IPS-18c (cell line): Measurements from ENCODE around the gene PDE10A.
A peak's percentile ranks its signal among the peaks of the same experiment; 100 is the strongest.

Experiments used
- H3K4me3 ChIP-seq: 2 replicates; pipeline ENCODE4 v1.7.0; 2013; ENCODE audit warnings: low read depth, mild to moderate bottlenecking, low read length, moderate library complexity; ENCODE audit not compliant: insufficient read depth
- H3K9me3 ChIP-seq: one replicate; pipeline ENCODE4 v1.6.1; 2013; ENCODE audit warnings: mild to moderate bottlenecking, low read length, moderate library complexity; ENCODE audit not compliant: control insufficient read depth, insufficient read depth

The PDE10A gene

DNA sequence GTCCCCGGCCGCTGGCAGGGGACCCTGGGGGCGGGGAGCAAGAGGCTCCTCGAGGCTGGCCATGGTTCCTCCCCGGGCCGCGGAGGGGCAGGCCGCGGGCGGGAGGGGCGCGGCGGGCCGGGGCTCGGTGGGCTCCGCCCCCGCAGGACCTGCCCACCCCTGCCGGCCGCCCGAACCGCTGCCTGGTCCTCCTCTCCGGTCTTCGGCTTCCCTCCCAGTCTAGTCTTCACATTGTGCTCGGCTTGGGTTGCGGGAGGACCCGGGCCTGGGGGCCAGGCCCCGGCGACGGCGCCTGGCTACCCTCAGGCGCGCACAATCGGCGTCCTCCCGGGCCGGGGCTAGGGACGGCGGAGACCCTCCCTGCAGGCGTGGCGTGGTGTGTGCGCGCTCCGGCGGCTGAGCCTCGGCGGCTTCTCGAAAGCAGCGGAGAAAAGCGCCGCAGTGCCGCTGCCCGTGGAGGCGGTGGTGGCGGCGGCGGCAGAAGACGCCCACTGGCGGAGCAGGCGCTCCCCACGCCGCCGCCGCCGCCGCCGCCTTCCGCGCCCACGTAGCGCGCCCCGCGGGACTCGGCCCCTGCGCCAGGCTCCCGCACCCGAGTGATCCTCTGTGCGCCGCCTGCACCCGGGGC lies at the start of gene PDE10A:
PDE10A (minus strand) TSS at position 493 of the 628 bp plus-strand sequence; CDS start at position 63, 430 bp downstream.
- peaks cover 2% of the 10 kb centered on the region for H3K9me3 ChIP-seq
- H3K4me3 ChIP-seq: peak within 1 kb of the TSS; percentile 66

DNA sequence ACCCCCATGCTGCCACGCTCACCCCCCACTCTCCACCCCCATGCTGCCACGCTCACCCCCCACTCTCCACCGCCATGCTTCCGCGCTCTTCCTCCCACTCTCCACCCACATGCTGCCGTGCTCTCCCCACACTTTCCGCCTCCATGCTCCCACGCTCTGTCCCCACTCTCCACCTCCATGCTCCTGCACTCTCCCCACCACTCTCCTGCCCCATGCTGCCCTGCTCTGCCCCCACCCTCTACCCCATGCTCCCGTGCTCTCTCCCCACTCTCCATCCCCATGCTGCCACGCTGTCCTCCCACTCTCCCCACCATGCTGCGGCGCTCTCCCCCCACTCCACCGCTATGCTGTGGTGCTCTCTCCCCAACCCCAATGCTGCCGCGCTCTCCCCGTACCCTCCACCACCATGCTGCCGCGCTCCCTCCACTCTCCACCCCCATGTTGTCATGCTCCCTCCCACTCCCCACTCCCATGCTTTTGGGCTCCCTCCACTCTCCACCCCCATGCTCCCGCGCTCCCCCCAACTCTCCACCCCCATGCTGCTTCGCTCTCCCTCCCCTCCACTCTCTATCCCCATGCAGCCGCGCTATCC lies 46.0 kb upstream of the PDE10A start:
- Histone ChIP-seq H3K4me3 (no peak overlapping the region), H3K9me3 (no peaks in the 10 kb centered on the region)

DNA sequence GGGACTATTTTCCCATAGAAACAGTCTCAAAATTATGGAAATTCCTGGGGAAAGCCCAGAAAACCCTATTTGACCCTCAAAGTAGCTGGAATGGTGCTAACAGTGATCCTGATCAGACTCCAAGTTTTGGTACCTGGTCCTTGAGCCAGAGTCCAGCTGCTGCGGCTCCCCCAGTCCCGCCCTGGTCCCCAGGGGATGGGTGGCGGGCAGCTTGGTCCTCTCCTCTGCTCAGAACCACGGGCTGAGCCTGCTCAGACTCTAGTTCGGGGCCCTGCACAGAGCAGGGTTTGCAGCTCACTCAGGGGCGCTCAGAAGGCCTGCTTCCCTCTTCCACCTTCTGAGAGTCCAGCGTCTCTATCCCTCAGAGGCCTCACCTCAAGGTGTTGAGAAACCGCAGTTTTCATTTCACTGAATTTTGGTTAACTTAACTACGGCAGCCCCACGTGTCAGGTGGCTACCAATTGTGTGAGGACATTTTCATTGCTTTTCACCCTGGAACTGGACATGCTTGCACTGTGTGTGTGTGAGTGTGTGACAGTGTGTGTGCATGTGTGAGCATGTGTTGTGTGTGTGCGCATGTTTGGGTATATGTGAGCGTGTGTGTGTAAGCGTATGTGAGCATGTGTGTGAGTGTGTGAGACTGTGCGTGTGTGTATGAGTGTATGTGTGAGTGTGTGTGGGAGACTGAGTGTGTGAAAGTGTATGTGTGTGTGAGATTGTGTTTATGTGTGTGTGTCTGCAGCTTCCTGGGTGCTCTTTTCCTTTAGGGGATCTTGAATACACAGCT lies 44.2 kb upstream of the PDE10A start:
- Histone ChIP-seq H3K9me3 (no peaks in the 10 kb centered on the region), H3K4me3 (no peak overlapping the region)

DNA sequence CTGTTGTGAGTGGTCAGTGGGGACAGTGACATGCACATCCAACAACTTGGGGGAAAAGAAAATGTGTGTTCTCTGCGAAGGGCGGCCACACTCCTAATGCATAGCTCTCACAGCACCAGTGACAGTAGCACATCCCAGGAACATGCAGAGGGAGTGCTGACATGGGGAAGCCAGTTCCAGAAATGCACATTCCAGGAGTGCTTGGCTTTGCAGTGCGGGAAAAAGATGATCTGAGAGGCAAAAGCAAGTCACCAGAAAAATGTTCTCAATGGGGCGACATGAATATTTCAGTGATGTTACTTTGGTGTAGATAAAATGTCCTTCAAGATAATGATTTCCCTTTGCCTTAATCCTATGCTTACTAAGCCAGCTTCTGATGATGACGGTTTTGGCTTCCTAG lies 42.9 kb upstream of the PDE10A start:
- Histone ChIP-seq H3K9me3 (no peaks in the 10 kb centered on the region), H3K4me3 (no peak overlapping the region)

DNA sequence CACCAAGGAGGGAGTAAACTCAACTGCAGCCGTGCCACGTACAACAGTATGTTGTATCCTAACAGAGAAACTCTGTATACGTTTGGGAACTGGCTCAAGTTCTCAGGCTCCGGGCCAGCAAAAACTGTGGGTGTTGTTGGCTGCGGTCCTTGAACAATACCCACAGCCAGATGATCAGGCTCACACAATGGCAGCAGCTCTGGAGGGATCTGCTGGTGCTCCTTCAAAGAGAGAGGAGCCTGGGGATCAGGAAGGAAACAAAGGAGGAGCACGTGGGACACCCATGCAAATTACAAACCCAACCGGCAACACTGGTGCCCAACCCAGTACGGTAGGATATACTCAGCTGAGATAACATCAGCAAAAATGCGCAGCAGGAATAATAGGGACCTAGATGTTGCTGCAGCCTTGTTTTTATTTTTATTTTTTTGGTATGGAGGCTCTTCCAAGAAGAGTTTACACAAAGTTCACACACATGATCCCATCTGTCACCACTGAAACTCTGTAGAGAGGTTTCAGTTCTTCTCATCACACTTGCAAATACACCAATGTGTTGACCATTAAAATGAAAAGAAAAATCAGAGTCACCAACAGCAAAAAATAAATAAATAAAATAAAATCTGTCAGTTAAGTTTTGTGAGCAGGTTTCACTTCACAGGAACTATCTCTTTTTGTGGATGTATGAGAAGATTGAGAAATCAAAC lies 41.2 kb upstream of the PDE10A start:
- H3K9me3 ChIP-seq: no peaks in the 10 kb centered on the region
- H3K4me3 ChIP-seq: no peak overlapping the region

DNA sequence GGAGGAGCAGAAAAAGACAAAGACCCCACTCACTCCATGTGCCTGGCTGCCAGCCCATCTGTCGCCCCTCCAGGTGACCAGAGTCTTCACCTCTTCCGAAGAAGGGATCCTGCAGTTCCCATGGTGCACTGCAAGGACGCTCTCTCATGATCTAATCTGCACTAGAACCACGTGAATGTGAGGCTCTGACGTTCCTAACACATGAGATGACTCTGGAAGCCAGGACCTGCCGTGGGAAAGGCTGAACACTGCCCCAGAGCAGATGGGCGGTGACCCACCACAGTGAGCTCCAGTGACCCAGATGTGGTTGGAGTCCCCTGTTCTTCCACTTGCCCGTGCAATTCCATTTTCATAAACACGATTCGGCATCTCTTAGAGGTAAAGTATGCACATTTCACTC lies 39.6 kb upstream of the PDE10A start:
- H3K9me3 ChIP-seq: no peaks in the 10 kb centered on the region

DNA sequence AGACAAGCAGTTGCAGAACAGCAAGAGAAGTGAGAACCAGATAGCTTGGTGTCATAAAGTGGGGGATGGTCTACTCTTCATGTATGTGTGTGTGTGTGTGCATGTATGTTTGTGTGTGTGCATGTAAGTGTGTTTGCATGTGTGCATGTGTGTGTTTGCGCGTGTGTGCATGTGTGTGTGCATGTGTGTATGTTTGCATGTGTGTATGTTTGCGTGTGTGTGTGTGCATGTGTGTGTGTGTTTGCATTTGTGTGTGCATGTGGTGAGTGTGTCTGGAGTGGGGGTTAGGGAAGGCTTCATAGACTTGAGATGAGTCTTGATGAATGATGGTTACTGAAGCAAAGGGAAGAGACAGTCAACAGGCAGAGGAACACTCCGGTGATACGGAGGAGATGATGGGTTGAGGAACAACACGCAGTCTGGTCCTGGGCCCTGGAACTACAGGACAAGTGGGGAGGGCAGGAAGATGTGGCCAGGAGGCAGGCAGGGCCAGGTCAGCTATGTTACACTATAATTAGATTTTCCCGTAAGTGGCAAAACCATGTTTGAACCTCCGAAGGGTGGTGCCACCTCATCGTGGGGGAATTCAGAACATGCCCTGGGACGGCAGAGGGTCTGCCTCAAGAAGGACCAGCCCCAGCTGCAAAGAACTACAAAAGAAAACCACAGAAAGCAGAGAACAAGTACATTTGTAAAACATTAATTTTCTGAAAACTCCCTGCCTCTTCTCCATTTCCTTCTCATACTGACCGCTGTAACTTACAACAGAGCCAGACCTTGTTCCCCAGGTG lies 38.7 kb upstream of the PDE10A start:
- Histone ChIP-seq H3K9me3 (no peaks in the 10 kb centered on the region), H3K4me3 (no peak overlapping the region)

More for the DNA sequence above, 39.6 kb upstream of the PDE10A start:
- no peak overlapping the region for H3K4me3 ChIP-seq

DNA sequence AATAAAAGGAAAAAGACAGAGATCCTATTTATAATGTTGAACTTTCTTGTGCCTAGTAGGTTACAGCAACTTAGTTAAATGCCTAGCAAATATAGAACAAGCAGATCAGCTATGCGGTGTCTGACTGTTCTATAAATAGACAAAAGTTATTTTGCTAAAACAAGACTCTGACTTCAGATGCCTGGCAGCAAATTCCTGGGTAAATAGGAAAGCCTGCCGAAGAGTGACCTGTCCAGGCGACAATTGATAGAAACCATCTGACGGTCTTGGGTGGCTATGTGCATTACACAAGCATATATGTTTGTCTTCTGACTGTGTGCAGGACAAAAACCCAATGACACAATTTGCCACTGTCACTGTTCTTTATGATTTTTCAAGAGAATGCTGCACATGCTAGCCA lies 38.0 kb upstream of the PDE10A start:
- Histone ChIP-seq H3K4me3 (no peak overlapping the region), H3K9me3 (no peaks in the 10 kb centered on the region)

DNA sequence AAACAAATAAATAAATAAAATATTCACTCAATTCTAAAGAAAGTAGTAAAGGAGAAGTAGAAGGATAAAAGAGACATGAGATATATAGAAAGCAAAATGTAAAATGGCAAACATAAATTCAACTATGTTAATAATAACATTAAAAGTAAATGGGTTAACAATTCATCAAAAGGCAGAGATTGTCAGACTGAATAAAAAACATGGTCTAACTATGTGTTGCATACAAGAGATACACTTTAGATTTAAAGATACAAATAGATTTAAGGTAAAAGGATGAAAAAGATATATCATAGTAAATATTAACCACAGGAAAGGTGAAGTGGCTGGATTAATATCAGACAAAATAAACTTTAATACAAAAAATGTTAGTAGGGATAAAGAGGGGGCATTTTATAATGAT lies 35.8 kb upstream of the PDE10A start:
- Histone ChIP-seq H3K9me3 (peaks cover 3% of the 10 kb centered on the region), H3K4me3 (no peak overlapping the region)

DNA sequence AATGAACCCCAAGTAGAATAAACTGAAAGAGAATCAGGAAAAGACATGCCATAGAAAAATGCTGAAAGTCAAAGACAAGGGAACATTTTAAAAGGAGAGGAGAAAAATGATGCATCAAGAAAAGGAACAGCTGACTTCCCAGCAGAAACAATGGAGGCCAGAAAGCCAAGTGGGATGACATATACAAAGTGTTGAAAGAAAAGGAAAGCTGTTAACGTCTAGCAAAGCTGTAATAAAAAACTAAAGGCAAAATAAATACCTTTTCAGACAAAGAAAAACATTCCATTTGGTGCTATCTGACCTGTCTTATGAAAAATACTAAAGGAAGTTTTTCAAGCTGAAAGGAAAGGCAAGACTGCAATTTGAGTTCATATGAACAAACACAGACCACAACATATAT lies 34.1 kb upstream of the PDE10A start:
- H3K4me3 ChIP-seq: no peak overlapping the region
- H3K9me3 ChIP-seq: peaks cover 3% of the 10 kb centered on the region

DNA sequence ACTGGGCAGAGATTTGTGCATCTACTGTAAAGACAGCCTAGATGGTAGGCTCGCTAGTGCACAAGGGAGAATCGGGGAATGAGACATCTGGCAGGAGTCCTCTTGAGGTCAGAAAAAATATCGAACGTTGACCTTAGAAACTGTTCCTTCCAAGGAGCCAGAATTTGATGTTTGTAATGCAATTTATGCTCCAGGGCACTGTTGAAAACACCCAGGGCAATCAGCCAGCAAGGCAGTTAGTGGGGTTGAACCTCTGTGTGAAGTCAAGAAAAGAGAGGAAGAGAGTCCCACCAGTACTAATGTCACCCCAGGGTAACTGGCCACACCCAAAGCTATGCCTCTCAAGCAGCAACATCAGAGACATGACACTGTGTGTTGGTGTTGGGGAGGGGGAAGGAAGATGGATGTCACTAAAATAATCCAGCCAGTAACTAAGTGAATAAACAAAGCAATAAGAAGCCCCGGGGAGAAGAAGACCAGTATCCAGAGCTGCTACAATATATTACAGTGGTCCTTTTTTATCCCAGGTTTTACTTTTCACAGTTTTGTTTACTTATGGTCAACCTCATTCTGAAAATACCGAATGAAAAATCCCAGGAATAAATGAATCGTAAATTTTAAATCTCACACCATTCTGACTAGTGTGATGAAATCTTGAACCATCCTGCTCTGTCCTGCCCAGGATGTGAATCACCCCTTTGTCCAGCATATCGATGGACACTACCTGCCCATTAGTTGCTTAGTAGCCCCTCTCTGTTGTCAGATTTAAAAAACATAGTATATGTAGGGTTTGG lies 32.9 kb upstream of the PDE10A start:
- H3K4me3 ChIP-seq: no peak overlapping the region
- peaks cover 3% of the 10 kb centered on the region for H3K9me3 ChIP-seq

DNA sequence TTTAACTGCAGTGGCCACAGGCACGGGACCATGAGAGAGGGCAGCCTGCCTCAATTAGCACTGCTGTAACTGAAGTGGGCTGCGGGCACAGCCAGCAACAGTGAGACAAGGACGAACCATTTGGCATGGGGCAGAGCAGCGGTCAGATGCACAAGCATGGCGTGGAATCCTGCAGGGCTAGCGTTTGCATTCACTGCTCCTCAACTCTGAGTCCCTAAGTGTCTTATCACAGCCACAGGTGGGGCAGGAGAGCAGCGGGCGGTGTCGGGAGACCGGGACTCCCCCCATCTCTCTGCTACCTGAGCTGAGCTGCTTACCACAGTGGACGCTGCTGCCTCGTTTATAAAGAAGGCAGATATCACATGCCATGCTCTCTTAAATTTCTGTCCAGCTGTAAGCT lies 31.3 kb upstream of the PDE10A start:
- Histone ChIP-seq H3K4me3 (no peak overlapping the region), H3K9me3 (peaks cover 3% of the 10 kb centered on the region)

DNA sequence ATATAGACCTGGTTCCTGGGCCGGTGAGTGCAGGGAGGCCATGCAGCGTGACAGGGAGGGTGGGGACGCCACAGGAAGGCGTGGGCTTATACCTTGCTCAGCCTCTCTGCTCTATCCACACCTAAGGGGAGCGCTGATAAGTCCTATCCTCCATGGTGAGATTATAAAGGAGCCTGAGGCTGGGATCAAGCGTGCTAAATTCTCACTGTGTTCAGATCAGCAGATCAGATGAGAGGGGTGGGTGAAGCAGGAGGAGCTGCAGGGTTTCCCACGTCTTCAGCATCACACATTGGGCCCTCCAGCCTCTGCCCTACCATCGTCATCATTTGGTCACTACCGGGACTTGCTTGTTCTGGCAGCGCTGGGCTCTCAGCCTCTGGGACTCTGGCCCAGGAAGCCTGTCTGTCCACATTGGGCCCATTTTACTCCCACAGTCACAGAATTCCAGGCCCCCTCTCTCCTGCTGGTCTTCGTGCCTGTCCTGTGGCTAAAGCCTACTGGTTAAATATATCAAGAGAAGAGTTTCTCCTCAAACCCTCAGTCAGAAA lies 29.1 kb upstream of the PDE10A start:
- no peak overlapping the region for H3K4me3 ChIP-seq
- peaks cover 3% of the 10 kb centered on the region for H3K9me3 ChIP-seq

DNA sequence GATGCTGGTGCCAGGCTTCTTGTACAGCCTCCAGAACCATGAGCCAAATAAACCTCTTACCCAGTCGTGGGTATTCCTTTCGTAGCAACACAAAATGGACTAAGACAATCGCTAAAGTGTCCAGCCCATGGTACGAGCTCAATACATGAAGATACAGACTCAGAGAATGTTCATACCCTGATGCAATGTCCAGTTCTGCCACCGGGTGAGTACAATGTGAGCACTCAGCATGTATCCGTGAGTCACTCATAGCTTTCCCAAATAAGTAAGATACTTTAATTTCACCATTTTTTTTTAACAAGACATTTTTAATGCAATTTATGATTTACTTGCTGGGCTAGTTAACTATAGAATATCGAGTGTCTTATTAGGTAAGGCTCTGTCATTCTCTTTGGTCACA lies 26.7 kb upstream of the PDE10A start:
- H3K4me3 ChIP-seq: no peak overlapping the region
- H3K9me3 ChIP-seq: no peaks in the 10 kb centered on the region

DNA sequence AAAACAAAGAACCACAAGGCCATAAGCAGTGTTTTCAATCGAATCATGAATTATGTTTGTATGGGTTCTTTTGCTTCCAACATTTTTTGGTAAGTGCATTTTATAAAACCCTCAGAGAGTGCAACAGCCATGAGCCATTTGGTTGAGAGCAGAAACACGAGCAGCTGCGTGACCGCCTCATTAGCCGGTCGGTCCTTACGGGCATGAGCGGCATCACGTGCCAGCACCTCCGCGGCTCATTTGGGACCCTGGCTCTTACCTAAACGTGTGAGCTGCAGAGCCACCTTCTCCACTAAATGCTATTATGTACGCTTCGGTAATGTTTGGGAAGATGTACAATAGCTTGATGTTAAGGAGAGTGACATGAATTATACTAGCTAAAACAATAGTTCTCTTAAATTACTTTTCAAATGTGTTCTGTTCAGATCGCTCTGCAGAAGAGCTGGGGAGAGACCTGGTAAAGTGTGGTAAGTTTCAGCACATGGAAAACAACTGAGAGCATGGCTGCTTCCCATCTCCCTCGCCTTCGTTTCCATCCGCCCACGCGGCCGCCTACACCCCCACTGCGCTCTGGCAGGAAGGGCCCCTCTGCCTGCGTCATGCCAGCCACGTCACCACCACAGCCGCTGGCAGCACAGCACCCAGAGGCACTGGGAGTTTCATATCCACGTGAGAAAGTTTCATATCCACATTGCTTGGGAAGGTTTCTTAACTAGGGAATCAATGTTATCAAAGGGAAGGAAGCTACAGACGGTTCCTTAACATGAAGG lies 23.7 kb upstream of the PDE10A start:
- no peaks in the 10 kb centered on the region for H3K9me3 ChIP-seq
- no peak overlapping the region for H3K4me3 ChIP-seq
